ENCODE measurements around the gene CARD11. TPM values are rescaled to one million over a fixed set of nuclear protein-coding genes. Genes with fewer than 3 reads are reported as not detected.

Gene CARD11
- total RNA-seq, 1 donor from 2014 or later = 1.7 TPM

DNA sequence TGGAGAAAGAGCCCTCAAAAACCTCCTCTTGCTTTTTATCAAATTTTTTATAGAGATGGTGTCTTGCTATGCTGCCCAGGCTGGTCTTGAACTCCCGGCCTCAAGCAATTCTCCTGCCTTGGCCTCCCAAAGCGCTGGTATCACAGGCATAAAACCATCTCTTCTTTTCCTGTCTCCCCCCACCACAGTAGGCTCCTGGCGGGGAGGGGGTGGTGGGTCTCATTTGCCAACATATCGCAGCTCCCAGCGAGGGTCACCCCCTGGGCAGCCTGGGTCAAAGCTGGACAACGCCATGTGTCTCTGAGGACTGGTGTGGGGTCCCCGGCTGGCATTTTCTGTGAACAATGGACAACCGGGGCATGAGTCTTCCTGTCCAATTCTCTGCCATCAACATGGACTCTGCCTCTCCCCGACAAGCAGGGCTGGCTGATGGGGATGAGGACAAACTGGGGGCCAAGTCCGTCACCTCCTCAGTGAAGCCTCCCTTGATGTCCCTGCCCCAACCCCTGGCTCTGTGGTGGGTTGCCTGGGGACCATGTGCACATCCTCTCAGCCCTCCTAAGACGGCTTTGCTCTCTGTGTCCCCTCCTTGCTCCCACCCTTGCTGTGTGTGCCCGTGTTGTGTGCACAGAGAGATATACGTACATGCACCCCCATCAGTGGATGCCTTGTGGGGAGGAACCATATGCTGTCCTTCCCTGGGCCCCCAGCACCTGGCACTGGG lies 113.2 kb downstream of the CARD11 start:
- H3K4me1 Mint-ChIP-seq (ENCODE audit: low read depth) = peaks cover 16% of the 10 kb centered on the region
- TF ChIP-seq, protein P1, sequence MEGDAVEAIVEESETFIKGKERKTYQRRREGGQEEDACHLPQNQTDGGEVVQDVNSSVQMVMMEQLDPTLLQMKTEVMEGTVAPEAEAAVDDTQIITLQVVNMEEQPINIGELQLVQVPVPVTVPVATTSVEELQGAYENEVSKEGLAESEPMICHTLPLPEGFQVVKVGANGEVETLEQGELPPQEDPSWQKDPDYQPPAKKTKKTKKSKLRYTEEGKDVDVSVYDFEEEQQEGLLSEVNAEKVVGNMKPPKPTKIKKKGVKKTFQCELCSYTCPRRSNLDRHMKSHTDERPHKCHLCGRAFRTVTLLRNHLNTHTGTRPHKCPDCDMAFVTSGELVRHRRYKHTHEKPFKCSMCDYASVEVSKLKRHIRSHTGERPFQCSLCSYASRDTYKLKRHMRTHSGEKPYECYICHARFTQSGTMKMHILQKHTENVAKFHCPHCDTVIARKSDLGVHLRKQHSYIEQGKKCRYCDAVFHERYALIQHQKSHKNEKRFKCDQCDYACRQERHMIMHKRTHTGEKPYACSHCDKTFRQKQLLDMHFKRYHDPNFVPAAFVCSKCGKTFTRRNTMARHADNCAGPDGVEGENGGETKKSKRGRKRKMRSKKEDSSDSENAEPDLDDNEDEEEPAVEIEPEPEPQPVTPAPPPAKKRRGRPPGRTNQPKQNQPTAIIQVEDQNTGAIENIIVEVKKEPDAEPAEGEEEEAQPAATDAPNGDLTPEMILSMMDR (IDR thresholded peaks at IDR 0.05) = no peak
- H3K9me3 Mint-ChIP-seq (ENCODE audit: low read depth) = no peaks in the 10 kb centered on the region
- peaks cover 2% of the 10 kb centered on the region for H3K27me3 Mint-ChIP-seq (ENCODE audit: low read depth)
- no peak overlapping the region for H3K27ac Mint-ChIP-seq (ENCODE audit: unreplicated experiment)
- H3K36me3 Mint-ChIP-seq (ENCODE audit: low read depth) = no peaks in the 10 kb centered on the region
- H3K4me3 Mint-ChIP-seq (ENCODE audit: unreplicated experiment) = no peak overlapping the region
- DNase-seq (ENCODE audit: low spot score) = peak; percentile 63

DNA sequence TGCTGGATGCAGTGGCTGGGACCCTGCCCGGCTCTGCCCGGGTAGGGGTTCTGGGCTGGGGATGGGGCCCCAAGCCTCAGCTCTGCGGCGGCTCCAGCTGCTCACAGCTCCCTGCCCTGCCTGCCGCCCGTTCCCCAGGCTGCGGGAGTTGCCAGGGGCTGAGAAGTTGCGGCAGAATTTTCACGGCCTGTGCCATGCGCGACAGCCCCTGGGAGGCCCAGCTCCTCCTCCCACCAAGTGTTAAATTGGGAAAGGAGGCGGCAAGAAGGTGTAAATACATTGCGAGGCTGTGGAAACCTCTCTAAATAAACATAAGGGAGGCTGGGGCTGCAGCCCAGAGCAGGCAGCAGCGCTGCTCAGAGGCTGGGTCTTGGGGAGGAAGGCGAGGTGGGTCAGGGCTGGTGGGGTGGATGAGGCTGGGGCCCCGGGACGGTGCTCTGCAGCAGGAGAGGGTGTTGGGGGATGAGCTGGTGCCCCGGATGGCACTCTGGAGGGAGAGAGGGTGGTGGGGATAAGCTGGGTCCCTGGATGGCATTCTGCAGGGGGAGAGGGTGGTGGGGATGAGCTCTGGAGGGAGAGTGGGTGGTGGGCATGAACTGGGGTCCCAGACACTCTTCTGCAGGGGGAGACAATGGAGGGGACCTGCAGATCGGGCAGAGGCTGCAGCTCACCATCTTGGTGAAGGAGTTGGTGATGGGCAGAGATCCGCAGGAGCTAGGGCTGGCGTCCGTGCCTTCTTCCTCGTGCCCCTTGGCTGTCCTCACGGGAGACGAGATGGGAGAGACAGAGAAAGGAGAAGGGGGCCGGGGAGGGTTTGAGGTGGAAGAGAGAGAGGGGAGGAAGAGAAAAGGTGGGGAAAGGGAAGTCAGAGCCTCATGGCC lies 114.1 kb downstream of the CARD11 start:
- no peak overlapping the region for H3K4me3 Mint-ChIP-seq (ENCODE audit: unreplicated experiment)
- H3K36me3 Mint-ChIP-seq (ENCODE audit: low read depth) = no peaks in the 10 kb centered on the region
- DNase-seq (ENCODE audit: low spot score) = peak; percentile 81
- peaks cover 2% of the 10 kb centered on the region for H3K27me3 Mint-ChIP-seq (ENCODE audit: low read depth)
- no peaks in the 10 kb centered on the region for H3K9me3 Mint-ChIP-seq (ENCODE audit: low read depth)
- peaks cover 11% of the 10 kb centered on the region for H3K4me1 Mint-ChIP-seq (ENCODE audit: low read depth)
- TF ChIP-seq, protein P1 (IDR thresholded peaks at IDR 0.05) = no peak
- no peak overlapping the region for H3K27ac Mint-ChIP-seq (ENCODE audit: unreplicated experiment)

DNA sequence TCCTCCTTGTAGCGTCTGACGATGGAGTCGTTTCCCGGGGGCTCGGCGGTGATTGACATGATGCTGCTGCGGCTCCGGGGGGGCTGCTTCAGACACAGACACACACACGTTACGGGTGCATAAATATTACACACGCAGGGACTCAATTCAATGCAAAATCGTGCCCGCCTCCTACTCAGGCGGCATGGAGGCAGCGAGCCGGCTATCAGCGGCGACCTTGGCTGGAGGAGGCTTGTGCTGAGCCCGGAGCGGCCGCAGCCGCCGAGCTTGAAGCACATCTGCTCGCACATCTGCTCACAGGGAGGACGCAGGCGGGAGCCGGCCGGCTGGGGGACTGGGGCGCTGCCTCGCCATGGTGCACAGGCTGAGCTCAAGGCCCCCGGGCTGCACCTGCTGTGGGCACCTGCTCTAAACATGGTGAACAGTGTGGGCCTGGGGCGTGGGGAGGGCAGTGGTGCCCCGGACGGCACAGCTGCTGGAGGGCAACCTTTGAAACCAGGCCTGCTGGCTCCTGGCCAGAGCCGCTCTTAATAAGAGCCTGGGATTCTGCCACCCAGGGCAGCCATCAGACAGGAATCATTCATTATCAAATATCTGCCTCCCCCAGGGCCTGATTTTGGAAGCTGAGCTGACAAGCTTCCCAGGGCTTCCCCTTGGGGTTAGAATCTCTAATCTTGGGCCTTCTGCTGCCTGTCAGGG lies 114.9 kb downstream of the CARD11 start:
- Mint-ChIP-seq H3K36me3 (ENCODE audit: low read depth) (no peaks in the 10 kb centered on the region), H3K27me3 (ENCODE audit: low read depth) (peaks cover 2% of the 10 kb centered on the region), H3K4me1 (ENCODE audit: low read depth) (peaks cover 3% of the 10 kb centered on the region), H3K9me3 (ENCODE audit: low read depth) (no peaks in the 10 kb centered on the region), H3K4me3 (ENCODE audit: unreplicated experiment) (no peak overlapping the region), H3K27ac (ENCODE audit: unreplicated experiment) (no peak overlapping the region)
- DNase-seq (ENCODE audit: low spot score) = peak; percentile 83
- TF ChIP-seq, protein P1 (IDR thresholded peaks at IDR 0.05) = no peak

DNA sequence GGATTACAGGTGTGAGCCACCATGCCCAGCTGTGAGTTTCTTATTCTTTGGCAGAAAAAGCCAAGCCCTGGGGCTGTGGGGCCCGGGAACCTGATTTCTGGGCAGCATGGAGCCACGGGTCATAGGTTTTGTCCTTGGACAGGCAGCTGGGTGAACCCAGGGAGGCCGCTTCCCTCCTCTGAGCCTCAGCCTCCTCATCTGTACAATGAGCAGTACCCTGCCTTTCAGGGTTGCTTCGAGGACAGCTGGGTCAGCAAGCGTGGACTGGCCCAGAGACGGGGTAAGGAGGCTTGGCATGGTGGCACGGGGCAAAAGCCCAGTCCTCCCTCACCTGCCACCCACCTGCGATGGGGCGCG lies 115.4 kb downstream of the CARD11 start:
- Mint-ChIP-seq H3K4me3 (ENCODE audit: unreplicated experiment) (no peak overlapping the region), H3K27ac (ENCODE audit: unreplicated experiment) (no peak overlapping the region), H3K27me3 (ENCODE audit: low read depth) (peaks cover 2% of the 10 kb centered on the region), H3K4me1 (ENCODE audit: low read depth) (no peaks in the 10 kb centered on the region), H3K9me3 (ENCODE audit: low read depth) (no peaks in the 10 kb centered on the region), H3K36me3 (ENCODE audit: low read depth) (no peaks in the 10 kb centered on the region)
- TF ChIP-seq, protein P1 (IDR thresholded peaks at IDR 0.05) = no peak
- peak; percentile 62 for DNase-seq (ENCODE audit: low spot score)

DNA sequence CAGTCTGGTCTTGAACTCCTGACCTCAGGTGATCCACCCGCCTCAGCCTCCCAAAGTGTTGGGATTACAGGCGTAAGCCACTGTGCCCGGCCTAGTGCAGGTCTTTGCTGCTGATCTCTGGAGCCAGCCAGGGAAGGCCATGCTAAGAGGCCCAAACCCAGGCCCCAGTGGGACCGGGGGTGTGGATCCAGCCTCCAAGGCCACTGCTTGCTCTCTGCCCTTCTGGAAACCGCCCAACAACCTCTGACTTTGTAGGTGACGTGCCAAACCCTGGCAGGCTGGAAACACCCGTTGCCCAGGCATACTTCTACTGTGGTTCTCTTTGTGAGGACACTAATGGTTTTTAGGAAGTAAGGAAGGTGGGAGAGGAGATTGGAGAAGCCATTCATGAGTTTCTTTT lies 116.1 kb downstream of the CARD11 start:
- H3K27me3 Mint-ChIP-seq (ENCODE audit: low read depth) = peaks cover 3% of the 10 kb centered on the region
- H3K27ac Mint-ChIP-seq (ENCODE audit: unreplicated experiment) = no peak overlapping the region
- no peaks in the 10 kb centered on the region for H3K4me1 Mint-ChIP-seq (ENCODE audit: low read depth)
- TF ChIP-seq, protein P1 (IDR thresholded peaks at IDR 0.05) = no peak
- no peaks in the 10 kb centered on the region for H3K9me3 Mint-ChIP-seq (ENCODE audit: low read depth)
- DNase-seq (ENCODE audit: low spot score) = peak; percentile 68
- no peak overlapping the region for H3K4me3 Mint-ChIP-seq (ENCODE audit: unreplicated experiment)
- no peaks in the 10 kb centered on the region for H3K36me3 Mint-ChIP-seq (ENCODE audit: low read depth)

Measured in chondrocyte (in vitro differentiated cells).